Liver (tissue), 9 donors: ENCODE results near the gene ARSJ. TPM values are rescaled to one million over a fixed set of nuclear protein-coding genes. Genes with fewer than 3 reads are reported as not detected.

ENCODE experiments used
- DNase-seq: peaks from one replicate; pipeline ENCODE4 v3.0.0-alpha.2; 2017; ENCODE audit warnings: low spot score
- H3K27ac ChIP-seq, 2 donors: one replicate each; pipeline ENCODE4 v1.7.0; 2013; ENCODE audit warnings: inconsistent platforms in 2 of 2, low read length in 2 of 2, control low read depth in 1 of 2, low read depth in 1 of 2, mild to moderate bottlenecking in 1 of 2
- H3K27me3 ChIP-seq, 4 donors: one replicate each; pipeline versions ENCODE4 v1.6.1 to v1.7.0; 2013; ENCODE audit warnings: low read length in 3 of 4, inconsistent platforms in 1 of 4, mild to moderate bottlenecking in 1 of 4, moderate library complexity in 1 of 4; ENCODE audit not compliant: control insufficient read depth in 4 of 4, insufficient read depth in 4 of 4
- H3K36me3 ChIP-seq, 4 donors: one replicate each; pipeline versions ENCODE4 v1.6.1 to v1.7.0; 2013; ENCODE audit warnings: low read length in 3 of 4, mild to moderate bottlenecking in 3 of 4, low read depth in 1 of 4, moderate library complexity in 1 of 4; ENCODE audit not compliant: control insufficient read depth in 4 of 4, insufficient read depth in 3 of 4
- H3K4me1 ChIP-seq, 4 donors: one replicate each; pipeline versions ENCODE4 v1.6.1 to v1.7.0; 2013; ENCODE audit warnings: low read length in 3 of 4, mild to moderate bottlenecking in 3 of 4, moderate library complexity in 1 of 4; ENCODE audit not compliant: control insufficient read depth in 4 of 4, insufficient read depth in 4 of 4
- H3K4me3 ChIP-seq, 3 donors: one replicate each; pipeline versions ENCODE4 v1.6.1 to v1.7.0; 2013; ENCODE audit warnings: low read length in 3 of 3, control low read depth in 1 of 3, low read depth in 1 of 3, mild to moderate bottlenecking in 1 of 3
- H3K9ac ChIP-seq, 2 donors: one replicate each; pipeline ENCODE4 v1.7.0; 2013; ENCODE audit warnings: low read length in 2 of 2, mild to moderate bottlenecking in 2 of 2, moderate library complexity in 2 of 2, control low read depth in 1 of 2, low read depth in 1 of 2
- H3K9me3 ChIP-seq, 4 donors: one replicate each; pipeline versions ENCODE4 v1.6.1 to v1.7.0; 2013; ENCODE audit warnings: low read length in 3 of 4; ENCODE audit not compliant: control insufficient read depth in 4 of 4
- EGR1 ChIP-seq, 2 donors: IDR thresholded peaks; 2 replicates each; pipeline ENCODE4 v1.6.1; 2016 to 2018; ENCODE audit warnings: antibody characterized with exemption in 2 of 2, low read depth in 2 of 2
- FOXA1 ChIP-seq: IDR thresholded peaks from 2 replicates; pipeline ENCODE4 v1.6.1; 2016; ENCODE audit warnings: antibody characterized with exemption
- FOXA2 ChIP-seq: IDR thresholded peaks from 2 replicates; pipeline ENCODE4 v1.6.1; 2016; ENCODE audit warnings: antibody characterized with exemption
- GABPA ChIP-seq, 2 donors: IDR thresholded peaks in 1 of 2; conservative IDR thresholded peaks in 1 of 2; 2 replicates each; pipeline ENCODE4 v1.6.1; 2016; ENCODE audit warnings: antibody characterized with exemption in 2 of 2, mild to moderate bottlenecking in 1 of 2, moderate library complexity in 1 of 2
- HNF4A ChIP-seq, 2 donors: conservative IDR thresholded peaks; 2 replicates each; pipeline ENCODE4 v1.6.1; 2016; ENCODE audit warnings: antibody characterized with exemption in 2 of 2, mild to moderate bottlenecking in 2 of 2
- HNF4G ChIP-seq: IDR thresholded peaks from 2 replicates; pipeline ENCODE4 v1.6.1; 2016; ENCODE audit warnings: antibody characterized with exemption
- JUND ChIP-seq, 2 donors: IDR thresholded peaks; 2 replicates each; pipeline ENCODE4 v1.6.1; 2016; ENCODE audit warnings: antibody characterized with exemption in 2 of 2
- NR2F2 ChIP-seq: IDR thresholded peaks from 2 replicates; pipeline ENCODE4 v1.6.1; 2016; ENCODE audit warnings: antibody characterized with exemption
- RAD21 ChIP-seq, 2 donors: IDR thresholded peaks; 2 replicates each; pipeline ENCODE4 v1.6.1; 2016; ENCODE audit warnings: antibody characterized with exemption in 2 of 2, mild to moderate bottlenecking in 2 of 2
- RXRA ChIP-seq, 2 donors: IDR thresholded peaks; 2 replicates each; pipeline ENCODE4 v1.6.1; 2017 to 2018; ENCODE audit warnings: antibody characterized with exemption in 2 of 2, mild to moderate bottlenecking in 1 of 2
- SP1 ChIP-seq: IDR thresholded peaks from 2 replicates; pipeline ENCODE4 v1.6.1; 2018; ENCODE audit warnings: antibody characterized with exemption, mild to moderate bottlenecking
- TAF1 ChIP-seq: conservative IDR thresholded peaks from 2 replicates; pipeline ENCODE4 v1.6.1; 2016; ENCODE audit warnings: antibody characterized with exemption, mild to moderate bottlenecking
- YY1 ChIP-seq: IDR thresholded peaks from 2 replicates; pipeline ENCODE4 v1.6.1; 2016; ENCODE audit warnings: antibody characterized with exemption, mild to moderate bottlenecking
- WGBS: extraction: QIAGEN DNeasy Blood & Tissue Kit; methylation state at CpG from one replicate; pipeline ENCODE4 v1.1.7; 2013; 5-methylcytosine and 5-hydroxymethylcytosine counted together
- polyA plus RNA-seq, 2 donors: library from polyadenylated mRNA; stranded (reverse) in 1 of 2; unstranded in 1 of 2; fragments of 200-250 nt in 1 of 2; fragments of >200 nt in 1 of 2; fragmentation: Nextera tagmentation in 1 of 2; extraction: Ambion mirVana in 1 of 2; gene quantifications; one replicate each; pipeline versions ENCODE4 v1.2.1 to v1.2.3, GENCODE V29; 2013 to 2015
- total RNA-seq, 2 donors: library from RNA; depleted of rRNA; stranded (reverse); fragments of >200 nt; gene quantifications; one replicate each; pipeline ENCODE4 v1.2.3, GENCODE V29; 2014
- TF ChIP-seq, protein P1 (sequence below): IDR thresholded peaks from 2 replicates; pipeline ENCODE4 v1.6.1; 2016; ENCODE audit warnings: antibody characterized with exemption, mild to moderate bottlenecking
- TF ChIP-seq, protein P2 (sequence below): fragments of 150-350 bp; IDR thresholded peaks from 2 replicates; pipeline ENCODE4 v1.5.1; 2017; ENCODE audit warnings: improper control_type of control experiment, low read depth, low read length; ENCODE audit not compliant: missing input control
- TF ChIP-seq, protein P3 (sequence below): IDR thresholded peaks from 2 replicates; pipeline ENCODE4 v1.6.1; 2016; ENCODE audit warnings: antibody characterized with exemption
- TF ChIP-seq, protein P4 (sequence below): IDR thresholded peaks from 2 replicates; pipeline ENCODE4 v1.6.1; 2016; ENCODE audit warnings: antibody characterized with exemption
- TF ChIP-seq, protein P5 (sequence below): IDR thresholded peaks from 2 replicates; pipeline ENCODE4 v1.6.1; 2016; ENCODE audit warnings: antibody characterized with exemption
- donor health status: healthy.
- donor health status: healthy.
- donor health status: healthy.
- donor health status: healthy.
- donor health status: healthy.

Gene ARSJ
- total and polyA plus RNA-seq, 4 donors: 0.56 to 1.8 (median 0.95) TPM

DNA sequence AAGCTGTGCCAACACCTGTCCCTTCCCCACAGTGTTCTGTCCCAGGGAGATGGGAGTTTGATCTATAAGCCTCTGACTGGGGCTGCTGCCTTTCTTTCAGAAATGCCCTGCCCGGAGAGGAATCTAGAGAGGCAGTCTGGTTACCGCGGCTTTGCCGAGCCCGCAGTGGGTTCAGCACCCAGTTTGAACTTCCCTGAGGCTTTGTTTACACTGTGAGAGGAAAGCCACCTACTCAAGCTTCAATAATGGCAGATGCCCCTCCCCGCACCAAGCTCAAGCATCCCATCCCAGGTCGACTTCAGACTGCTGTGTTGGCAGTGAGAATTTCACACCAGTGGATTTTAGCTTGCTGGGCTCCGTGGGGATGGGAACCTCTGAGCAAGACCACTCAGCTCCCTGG, 33.3 kb upstream of the ARSJ start:
- TF ChIP-seq NR2F2: no peak
- TF ChIP-seq SP1: no peak
- TF ChIP-seq, protein P1, sequence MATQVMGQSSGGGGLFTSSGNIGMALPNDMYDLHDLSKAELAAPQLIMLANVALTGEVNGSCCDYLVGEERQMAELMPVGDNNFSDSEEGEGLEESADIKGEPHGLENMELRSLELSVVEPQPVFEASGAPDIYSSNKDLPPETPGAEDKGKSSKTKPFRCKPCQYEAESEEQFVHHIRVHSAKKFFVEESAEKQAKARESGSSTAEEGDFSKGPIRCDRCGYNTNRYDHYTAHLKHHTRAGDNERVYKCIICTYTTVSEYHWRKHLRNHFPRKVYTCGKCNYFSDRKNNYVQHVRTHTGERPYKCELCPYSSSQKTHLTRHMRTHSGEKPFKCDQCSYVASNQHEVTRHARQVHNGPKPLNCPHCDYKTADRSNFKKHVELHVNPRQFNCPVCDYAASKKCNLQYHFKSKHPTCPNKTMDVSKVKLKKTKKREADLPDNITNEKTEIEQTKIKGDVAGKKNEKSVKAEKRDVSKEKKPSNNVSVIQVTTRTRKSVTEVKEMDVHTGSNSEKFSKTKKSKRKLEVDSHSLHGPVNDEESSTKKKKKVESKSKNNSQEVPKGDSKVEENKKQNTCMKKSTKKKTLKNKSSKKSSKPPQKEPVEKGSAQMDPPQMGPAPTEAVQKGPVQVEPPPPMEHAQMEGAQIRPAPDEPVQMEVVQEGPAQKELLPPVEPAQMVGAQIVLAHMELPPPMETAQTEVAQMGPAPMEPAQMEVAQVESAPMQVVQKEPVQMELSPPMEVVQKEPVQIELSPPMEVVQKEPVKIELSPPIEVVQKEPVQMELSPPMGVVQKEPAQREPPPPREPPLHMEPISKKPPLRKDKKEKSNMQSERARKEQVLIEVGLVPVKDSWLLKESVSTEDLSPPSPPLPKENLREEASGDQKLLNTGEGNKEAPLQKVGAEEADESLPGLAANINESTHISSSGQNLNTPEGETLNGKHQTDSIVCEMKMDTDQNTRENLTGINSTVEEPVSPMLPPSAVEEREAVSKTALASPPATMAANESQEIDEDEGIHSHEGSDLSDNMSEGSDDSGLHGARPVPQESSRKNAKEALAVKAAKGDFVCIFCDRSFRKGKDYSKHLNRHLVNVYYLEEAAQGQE: no peak
- no peak for TF ChIP-seq RAD21 (IDR thresholded peaks at IDR 0.05)
- TF ChIP-seq, protein P2, sequence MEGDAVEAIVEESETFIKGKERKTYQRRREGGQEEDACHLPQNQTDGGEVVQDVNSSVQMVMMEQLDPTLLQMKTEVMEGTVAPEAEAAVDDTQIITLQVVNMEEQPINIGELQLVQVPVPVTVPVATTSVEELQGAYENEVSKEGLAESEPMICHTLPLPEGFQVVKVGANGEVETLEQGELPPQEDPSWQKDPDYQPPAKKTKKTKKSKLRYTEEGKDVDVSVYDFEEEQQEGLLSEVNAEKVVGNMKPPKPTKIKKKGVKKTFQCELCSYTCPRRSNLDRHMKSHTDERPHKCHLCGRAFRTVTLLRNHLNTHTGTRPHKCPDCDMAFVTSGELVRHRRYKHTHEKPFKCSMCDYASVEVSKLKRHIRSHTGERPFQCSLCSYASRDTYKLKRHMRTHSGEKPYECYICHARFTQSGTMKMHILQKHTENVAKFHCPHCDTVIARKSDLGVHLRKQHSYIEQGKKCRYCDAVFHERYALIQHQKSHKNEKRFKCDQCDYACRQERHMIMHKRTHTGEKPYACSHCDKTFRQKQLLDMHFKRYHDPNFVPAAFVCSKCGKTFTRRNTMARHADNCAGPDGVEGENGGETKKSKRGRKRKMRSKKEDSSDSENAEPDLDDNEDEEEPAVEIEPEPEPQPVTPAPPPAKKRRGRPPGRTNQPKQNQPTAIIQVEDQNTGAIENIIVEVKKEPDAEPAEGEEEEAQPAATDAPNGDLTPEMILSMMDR: no peak
- no peak for TF ChIP-seq YY1
- TF ChIP-seq, protein P3, sequence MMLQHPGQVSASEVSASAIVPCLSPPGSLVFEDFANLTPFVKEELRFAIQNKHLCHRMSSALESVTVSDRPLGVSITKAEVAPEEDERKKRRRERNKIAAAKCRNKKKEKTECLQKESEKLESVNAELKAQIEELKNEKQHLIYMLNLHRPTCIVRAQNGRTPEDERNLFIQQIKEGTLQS: no peak
- no peak for TF ChIP-seq JUND (IDR thresholded peaks at IDR 0.05)
- TF ChIP-seq EGR1 (IDR thresholded peaks at IDR 0.05; ENCODE audit: low read depth in 2 of 2): no peak
- no peak for TF ChIP-seq FOXA2
- no peak for TF ChIP-seq GABPA (IDR thresholded peaks at IDR 0.05 in 1 of 2, conservative IDR thresholded peaks at IDR 0.05 in 1 of 2)
- TF ChIP-seq HNF4A (conservative IDR thresholded peaks at IDR 0.05): no peak
- no peak for TF ChIP-seq TAF1
- TF ChIP-seq HNF4G: no peak
- TF ChIP-seq RXRA (IDR thresholded peaks at IDR 0.05): no peak
- TF ChIP-seq, protein P4, sequence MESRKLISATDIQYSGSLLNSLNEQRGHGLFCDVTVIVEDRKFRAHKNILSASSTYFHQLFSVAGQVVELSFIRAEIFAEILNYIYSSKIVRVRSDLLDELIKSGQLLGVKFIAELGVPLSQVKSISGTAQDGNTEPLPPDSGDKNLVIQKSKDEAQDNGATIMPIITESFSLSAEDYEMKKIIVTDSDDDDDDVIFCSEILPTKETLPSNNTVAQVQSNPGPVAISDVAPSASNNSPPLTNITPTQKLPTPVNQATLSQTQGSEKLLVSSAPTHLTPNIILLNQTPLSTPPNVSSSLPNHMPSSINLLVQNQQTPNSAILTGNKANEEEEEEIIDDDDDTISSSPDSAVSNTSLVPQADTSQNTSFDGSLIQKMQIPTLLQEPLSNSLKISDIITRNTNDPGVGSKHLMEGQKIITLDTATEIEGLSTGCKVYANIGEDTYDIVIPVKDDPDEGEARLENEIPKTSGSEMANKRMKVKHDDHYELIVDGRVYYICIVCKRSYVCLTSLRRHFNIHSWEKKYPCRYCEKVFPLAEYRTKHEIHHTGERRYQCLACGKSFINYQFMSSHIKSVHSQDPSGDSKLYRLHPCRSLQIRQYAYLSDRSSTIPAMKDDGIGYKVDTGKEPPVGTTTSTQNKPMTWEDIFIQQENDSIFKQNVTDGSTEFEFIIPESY: no peak
- TF ChIP-seq, protein P5, sequence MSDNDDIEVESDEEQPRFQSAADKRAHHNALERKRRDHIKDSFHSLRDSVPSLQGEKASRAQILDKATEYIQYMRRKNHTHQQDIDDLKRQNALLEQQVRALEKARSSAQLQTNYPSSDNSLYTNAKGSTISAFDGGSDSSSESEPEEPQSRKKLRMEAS: no peak
- TF ChIP-seq FOXA1: no peak
- no peaks in the 10 kb centered on the region for H3K36me3 ChIP-seq
- no peak for DNase-seq
- H3K27me3 ChIP-seq: no peaks in the 10 kb centered on the region
- no peak overlapping the region for H3K27ac ChIP-seq
- no peak overlapping the region for H3K4me3 ChIP-seq
- H3K9ac ChIP-seq: no peak overlapping the region
- no peaks in the 10 kb centered on the region for H3K4me1 ChIP-seq
- 51% methylated on average over 8 of the region's 8 CpGs for WGBS
- H3K9me3 ChIP-seq: no peaks in the 10 kb centered on the region
